SK-N-SH (cell line): ENCODE data around the gene PIEZO2.

Experiments used
- CTCF ChIP-seq: fragments of 200-600 bp; sonication (generic); IDR thresholded peaks from 2 replicates; pipeline ENCODE4 v1.6.1; 2017; ENCODE audit warnings: antibody characterized with exemption, mild to moderate bottlenecking, moderate library complexity
- JUND ChIP-seq: IDR thresholded peaks from 2 replicates; pipeline ENCODE4 v1.4.0; 2012
- POLR2AphosphoS5 ChIP-seq: IDR thresholded peaks from 2 replicates; pipeline ENCODE4 v1.6.1; 2012; ENCODE audit warnings: low read depth, low read length
- SMC3 ChIP-seq: IDR thresholded peaks from 2 replicates; pipeline ENCODE4 v1.6.1; 2012; ENCODE audit warnings: low read depth, low read length, improper control_type of control experiment
- TF ChIP-seq, protein P1 (sequence below): fragments of 150-350 bp; IDR thresholded peaks from 2 replicates; pipeline ENCODE4 v1.6.1; 2017; ENCODE audit warnings: antibody characterized with exemption, low read length, low read depth, borderline replicate concordance

GRCh38 chr18:10872304-10872703, 277.1 kb downstream of the PIEZO2 start:
- TF ChIP-seq CTCF, result no peak
- TF ChIP-seq POLR2AphosphoS5, result no peak
- no peak for TF ChIP-seq JUND
- TF ChIP-seq, protein P1, sequence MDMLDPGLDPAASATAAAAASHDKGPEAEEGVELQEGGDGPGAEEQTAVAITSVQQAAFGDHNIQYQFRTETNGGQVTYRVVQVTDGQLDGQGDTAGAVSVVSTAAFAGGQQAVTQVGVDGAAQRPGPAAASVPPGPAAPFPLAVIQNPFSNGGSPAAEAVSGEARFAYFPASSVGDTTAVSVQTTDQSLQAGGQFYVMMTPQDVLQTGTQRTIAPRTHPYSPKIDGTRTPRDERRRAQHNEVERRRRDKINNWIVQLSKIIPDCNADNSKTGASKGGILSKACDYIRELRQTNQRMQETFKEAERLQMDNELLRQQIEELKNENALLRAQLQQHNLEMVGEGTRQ, result no peak
- TF ChIP-seq SMC3, result no peak
